Loucy (cell line): ENCODE data around the gene SLC34A3.

Experiments used
- H2AFZ ChIP-seq: fragments of 200-600 bp; sonication (generic); 2 replicates; pipeline ENCODE4 v1.6.0; 2016; ENCODE audit warnings: antibody characterized with exemption, mild to moderate bottlenecking, low read length, moderate library complexity
- H3F3A ChIP-seq: fragments of 200-600 bp; 2 replicates; pipeline ENCODE4 v1.6.0; 2016; ENCODE audit warnings: antibody characterized with exemption, low read depth, mild to moderate bottlenecking
- H3K27me3 ChIP-seq: fragments of 200-600 bp; sonication (generic); 2 replicates; pipeline ENCODE4 v1.6.1; 2014; ENCODE audit warnings: low read length, mild to moderate bottlenecking; ENCODE audit not compliant: insufficient read depth, poor library complexity, severe bottlenecking
- H3K36me3 ChIP-seq: fragments of 200-600 bp; sonication (generic); 2 replicates; pipeline ENCODE4 v1.6.1; 2016; ENCODE audit warnings: low read length; ENCODE audit not compliant: insufficient read depth
- H3K4me1 ChIP-seq: fragments of 200-600 bp; sonication (generic); 2 replicates; pipeline ENCODE4 v1.5.1; 2014; ENCODE audit warnings: low read length, mild to moderate bottlenecking; ENCODE audit not compliant: insufficient read depth, poor library complexity, severe bottlenecking
- H3K4me2 ChIP-seq: fragments of 200-600 bp; sonication (generic); 2 replicates; pipeline ENCODE4 v1.6.0; 2014; ENCODE audit warnings: antibody characterized with exemption, low read length, low read depth, mild to moderate bottlenecking; ENCODE audit not compliant: poor library complexity, severe bottlenecking
- H3K4me3 ChIP-seq: fragments of 200-600 bp; sonication (generic); 2 replicates; pipeline ENCODE4 v1.5.1; 2014; ENCODE audit warnings: low read length, mild to moderate bottlenecking, mixed read lengths; ENCODE audit not compliant: poor library complexity, severe bottlenecking
- H3K79me2 ChIP-seq: fragments of 200-600 bp; sonication (generic); 2 replicates; pipeline ENCODE4 v1.6.1; 2014; ENCODE audit warnings: low read length; ENCODE audit not compliant: insufficient read depth
- H3K9ac ChIP-seq: fragments of 200-600 bp; sonication (generic); 2 replicates; pipeline ENCODE4 v1.6.0; 2014; ENCODE audit warnings: mild to moderate bottlenecking, low read depth, low read length, moderate library complexity; ENCODE audit not compliant: poor library complexity, severe bottlenecking
- H3K9me2 ChIP-seq: fragments of 200-600 bp; sonication (generic); replicated peaks from 2 replicates; pipeline ENCODE4 v1.6.1; 2016; ENCODE audit warnings: low read depth, low read length, mixed read lengths
- H3K9me3 ChIP-seq: fragments of 200-600 bp; sonication (generic); 2 replicates; pipeline ENCODE4 v1.6.1; 2014; ENCODE audit warnings: mild to moderate bottlenecking, antibody characterized with exemption, low read length, low read depth; ENCODE audit not compliant: insufficient read depth
- H4K20me1 ChIP-seq: fragments of 200-600 bp; sonication (generic); 2 replicates; pipeline ENCODE4 v1.6.0; 2014; ENCODE audit warnings: antibody characterized with exemption, low read length, mild to moderate bottlenecking; ENCODE audit not compliant: insufficient read depth, poor library complexity, severe bottlenecking
- EZH2phosphoT487 ChIP-seq: fragments of 200-600 bp; IDR thresholded peaks from 2 replicates; pipeline ENCODE4 v1.6.1; 2018; ENCODE audit warnings: antibody characterized with exemption, mild to moderate bottlenecking, moderate library complexity, borderline replicate concordance
- TF ChIP-seq, protein P1 (sequence below): fragments of 200-600 bp; sonication (generic); conservative IDR thresholded peaks from 2 replicates; pipeline ENCODE4 v1.5.1; 2014; ENCODE audit warnings: mild to moderate bottlenecking, antibody characterized with exemption, low read length

The SLC34A3 gene

GRCh38 chr9:137202966-137203365 lies 27.7 kb upstream of the SLC34A3 start:
- Histone ChIP-seq H3K36me3 (no peaks in the 10 kb centered on the region), H4K20me1 (peaks cover 36% of the 10 kb centered on the region), H3K4me3 (no peak overlapping the region), H3K4me2 (no peak overlapping the region), H3K9me2 (no peaks in the 10 kb centered on the region), H3K4me1 (peaks cover 44% of the 10 kb centered on the region), H3F3A (no peaks in the 10 kb centered on the region), H2AFZ (no peak overlapping the region), H3K79me2 (peaks cover 78% of the 10 kb centered on the region), H3K9ac (no peak overlapping the region), H3K27me3 (no peaks in the 10 kb centered on the region), H3K9me3 (no peaks in the 10 kb centered on the region)
- TF ChIP-seq, protein P1, sequence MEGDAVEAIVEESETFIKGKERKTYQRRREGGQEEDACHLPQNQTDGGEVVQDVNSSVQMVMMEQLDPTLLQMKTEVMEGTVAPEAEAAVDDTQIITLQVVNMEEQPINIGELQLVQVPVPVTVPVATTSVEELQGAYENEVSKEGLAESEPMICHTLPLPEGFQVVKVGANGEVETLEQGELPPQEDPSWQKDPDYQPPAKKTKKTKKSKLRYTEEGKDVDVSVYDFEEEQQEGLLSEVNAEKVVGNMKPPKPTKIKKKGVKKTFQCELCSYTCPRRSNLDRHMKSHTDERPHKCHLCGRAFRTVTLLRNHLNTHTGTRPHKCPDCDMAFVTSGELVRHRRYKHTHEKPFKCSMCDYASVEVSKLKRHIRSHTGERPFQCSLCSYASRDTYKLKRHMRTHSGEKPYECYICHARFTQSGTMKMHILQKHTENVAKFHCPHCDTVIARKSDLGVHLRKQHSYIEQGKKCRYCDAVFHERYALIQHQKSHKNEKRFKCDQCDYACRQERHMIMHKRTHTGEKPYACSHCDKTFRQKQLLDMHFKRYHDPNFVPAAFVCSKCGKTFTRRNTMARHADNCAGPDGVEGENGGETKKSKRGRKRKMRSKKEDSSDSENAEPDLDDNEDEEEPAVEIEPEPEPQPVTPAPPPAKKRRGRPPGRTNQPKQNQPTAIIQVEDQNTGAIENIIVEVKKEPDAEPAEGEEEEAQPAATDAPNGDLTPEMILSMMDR = no peak
- no peak for TF ChIP-seq EZH2phosphoT487

DNA sequence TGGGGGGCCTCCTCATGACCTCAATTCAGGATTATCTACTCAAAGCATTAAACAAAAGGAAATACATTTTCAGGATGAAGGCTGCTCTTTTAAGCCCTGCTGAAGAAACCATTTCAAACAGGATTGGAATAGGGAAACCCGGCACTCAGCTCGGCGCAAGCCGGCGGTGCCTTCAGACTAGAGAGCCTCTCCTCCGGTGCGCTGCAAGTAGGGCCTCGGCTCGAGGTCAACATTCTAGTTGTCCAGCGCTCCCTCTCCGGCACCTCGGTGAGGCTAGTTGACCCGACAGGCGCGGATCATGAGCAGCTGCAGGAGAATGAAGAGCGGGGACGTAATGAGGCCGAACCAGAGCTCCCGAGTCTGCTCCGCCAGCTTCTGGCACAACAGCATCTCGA lies 26.0 kb upstream of the SLC34A3 start:
- TF ChIP-seq, protein P1 = no peak
- no peak for TF ChIP-seq EZH2phosphoT487
- Histone ChIP-seq H3K36me3 (no peaks in the 10 kb centered on the region), H3K4me1 (peaks cover 34% of the 10 kb centered on the region), H2AFZ (no peak overlapping the region), H3K27me3 (no peaks in the 10 kb centered on the region), H3K9me3 (no peaks in the 10 kb centered on the region), H3K9ac (peak overlapping the region; percentile 98), H3K9me2 (no peaks in the 10 kb centered on the region), H3K4me3 (peak overlapping the region; percentile 99), H3K79me2 (peaks cover 61% of the 10 kb centered on the region), H3F3A (no peaks in the 10 kb centered on the region), H4K20me1 (peaks cover 24% of the 10 kb centered on the region), H3K4me2 (peak overlapping the region; percentile 92)

DNA sequence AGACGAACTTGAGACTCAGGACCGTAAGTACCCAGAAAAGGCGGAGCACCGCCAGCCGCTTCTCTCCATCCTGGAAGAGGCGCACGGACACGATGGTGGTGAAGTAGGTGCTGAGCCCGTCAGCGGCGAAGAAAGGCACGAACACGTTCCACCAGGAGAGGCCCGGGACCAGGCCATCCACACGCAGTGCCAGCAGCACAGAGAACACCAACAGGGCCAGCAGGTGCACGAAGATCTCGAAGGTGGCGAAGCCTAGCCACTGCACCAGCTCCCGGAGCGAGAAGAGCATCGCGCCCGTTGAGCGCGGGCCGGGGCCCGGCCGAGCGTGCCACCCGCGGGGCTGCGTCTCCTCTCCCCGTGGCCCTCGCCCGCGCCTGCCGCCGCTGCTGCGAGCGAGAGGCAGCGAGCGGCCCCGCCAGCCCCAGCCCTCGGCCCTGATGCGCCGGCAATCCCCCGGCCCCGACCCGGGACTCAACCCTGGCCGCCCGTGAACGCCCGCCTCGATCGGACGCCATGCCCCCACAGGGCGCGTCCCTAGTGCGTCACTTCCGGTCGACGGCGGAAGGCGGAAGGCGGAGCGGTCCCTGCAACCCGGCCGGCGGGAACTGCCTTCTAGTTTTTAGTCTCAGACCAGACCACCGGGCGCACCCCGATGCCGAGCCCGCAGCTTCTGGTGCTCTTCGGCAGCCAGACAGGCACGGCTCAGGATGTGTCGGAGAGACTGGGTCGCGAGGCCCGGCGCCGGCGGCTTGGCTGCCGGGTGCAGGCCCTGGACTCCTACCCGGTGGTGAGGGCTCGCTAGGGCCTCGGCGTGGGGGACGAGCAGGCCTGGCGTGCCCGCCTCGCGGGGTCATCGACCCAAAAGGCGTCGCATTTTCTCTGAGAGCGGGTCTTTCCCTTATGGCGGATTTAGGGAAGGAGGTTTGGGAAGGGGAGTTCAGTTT lies 25.3 kb upstream of the SLC34A3 start, which contains the start of the genes NDOR1 and TMEM203:
TSS of gene NDOR1 (plus strand) at position 575 of the 944 bp plus-strand sequence. CDS start at position 653, 78 bp downstream.
TSS of gene TMEM203 (minus strand) at position 523 of the 944 bp plus-strand sequence. CDS start at position 289, 234 bp downstream.
- H3F3A ChIP-seq = no peaks in the 10 kb centered on the region
- H3K9me3 ChIP-seq = no peaks in the 10 kb centered on the region
- peak within 1 kb of the TSS; percentile 43; the same call in 1 of the 2 replicates for H2AFZ ChIP-seq
- H3K9me2 ChIP-seq = no peaks in the 10 kb centered on the region
- H3K36me3 ChIP-seq = no peaks in the 10 kb centered on the region
- peaks cover 34% of the 10 kb centered on the region for H3K4me1 ChIP-seq
- TF ChIP-seq EZH2phosphoT487 = no peak
- TF ChIP-seq, protein P1 = no peak
- peaks cover 23% of the 10 kb centered on the region for H4K20me1 ChIP-seq
- peaks cover 60% of the 10 kb centered on the region for H3K79me2 ChIP-seq
- peak within 1 kb of the TSS; percentile 92 for H3K4me2 ChIP-seq
- H3K9ac ChIP-seq = peak within 1 kb of the TSS; percentile 98
- no peaks in the 10 kb centered on the region for H3K27me3 ChIP-seq
- H3K4me3 ChIP-seq = peak within 1 kb of the TSS; percentile 99
